GM12891 (cell line): ENCODE results near the gene ABCA8.

ENCODE experiments used
- PAX5 ChIP-seq: IDR thresholded peaks from 2 replicates; pipeline ENCODE4 v1.6.1; 2011; ENCODE audit warnings: low read length, moderate library complexity, mild to moderate bottlenecking; ENCODE audit not compliant: insufficient read depth, severe bottlenecking
- POLR2A ChIP-seq: IDR thresholded peaks from 2 replicates; pipeline ENCODE4 v1.6.1; 2011; ENCODE audit warnings: low read depth, low read length, control low read depth
- POLR2AphosphoS5 ChIP-seq: IDR thresholded peaks from 2 replicates; pipeline ENCODE4 v1.6.1; 2011; ENCODE audit warnings: low read depth, low read length, control low read depth
- POU2F2 ChIP-seq: IDR thresholded peaks from 2 replicates; pipeline ENCODE4 v1.6.1; 2011; ENCODE audit warnings: low read depth, mild to moderate bottlenecking, control low read depth, low read length, moderate library complexity
- SPI1 ChIP-seq: IDR thresholded peaks from 2 replicates; pipeline ENCODE4 v1.6.1; 2011; ENCODE audit warnings: low read depth, low read length, control low read depth
- TAF1 ChIP-seq: IDR thresholded peaks from 2 replicates; pipeline ENCODE4 v1.6.1; 2011; ENCODE audit warnings: low read depth, low read length, control low read depth

DNA sequence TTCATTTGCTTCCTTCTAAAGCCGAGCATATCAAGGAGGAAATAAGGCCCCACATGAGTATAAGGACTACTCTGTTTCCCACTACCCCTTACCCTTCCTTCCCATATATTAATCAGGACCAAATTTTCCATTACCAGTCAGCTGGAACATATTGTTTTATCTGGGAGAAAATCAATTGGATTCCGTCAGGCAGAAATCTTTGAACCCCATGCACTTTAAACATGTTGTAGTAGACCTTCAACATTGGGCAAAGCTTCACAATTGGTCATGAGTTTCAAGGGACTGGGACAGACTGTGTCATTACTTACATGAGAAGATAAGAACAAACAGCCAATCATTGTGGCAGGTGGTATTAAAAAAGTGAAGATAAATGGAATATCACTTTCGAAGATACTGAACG, 70.3 kb downstream of the ABCA8 start:
- TF ChIP-seq SPI1 (no peak), POLR2A (no peak), TAF1 (no peak), POLR2AphosphoS5 (no peak), POU2F2 (no peak), PAX5 (no peak)
